ENCODE results near the gene BNIP3.

The BNIP3 gene

DNA sequence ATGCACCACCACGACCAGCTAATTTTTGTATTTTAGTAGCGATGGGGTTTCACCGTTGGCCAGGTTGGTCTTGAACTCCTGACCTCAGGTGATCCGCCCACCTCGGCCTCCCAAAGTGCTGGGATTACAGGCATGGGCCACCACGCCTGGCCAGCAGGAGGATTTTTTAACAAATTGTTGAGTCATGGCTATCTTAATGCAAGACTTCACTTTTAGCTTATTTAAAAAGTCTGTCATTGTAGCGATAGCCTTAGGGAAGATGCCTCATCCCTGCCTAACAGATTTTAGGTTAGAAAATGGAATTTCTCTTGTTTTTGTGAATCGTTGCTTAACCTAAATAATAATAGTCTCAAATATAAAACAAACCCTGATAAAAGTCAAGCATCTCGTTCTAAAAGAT lies 45.4 kb downstream of the BNIP3 start:
- no peak for TF ChIP-seq JUND (IDR thresholded peaks at IDR 0.05; ENCODE audit: low read depth)
- in situ Hi-C loops (cut with HindIII; ENCODE audit: low pct_unique_long_range_greater_than_20kb, low sequenced_read_pairs) = no loop called here
- DNase-seq (ENCODE audit: low read depth in 1 of 2, low spot score in 1 of 2) = no peak

GRCh38 chr10:131935260-131935659 lies 46.5 kb downstream of the BNIP3 start:
- DNase-seq (ENCODE audit: low read depth in 1 of 2, low spot score in 1 of 2) = no peak
- in situ Hi-C loops (cut with HindIII; ENCODE audit: low pct_unique_long_range_greater_than_20kb, low sequenced_read_pairs) = no loop called here
- TF ChIP-seq JUND (IDR thresholded peaks at IDR 0.05; ENCODE audit: low read depth) = no peak

- in situ Hi-C loops (cut with HindIII; ENCODE audit: low pct_unique_long_range_greater_than_20kb, low sequenced_read_pairs) = no loop called here
- DNase-seq (ENCODE audit: low read depth in 1 of 2, low spot score in 1 of 2) = no peak
- TF ChIP-seq JUND (IDR thresholded peaks at IDR 0.05; ENCODE audit: low read depth) = no peak
Measured at GRCh38 chr10:131934769-131935168, 47.0 kb downstream of the BNIP3 start.

DNA sequence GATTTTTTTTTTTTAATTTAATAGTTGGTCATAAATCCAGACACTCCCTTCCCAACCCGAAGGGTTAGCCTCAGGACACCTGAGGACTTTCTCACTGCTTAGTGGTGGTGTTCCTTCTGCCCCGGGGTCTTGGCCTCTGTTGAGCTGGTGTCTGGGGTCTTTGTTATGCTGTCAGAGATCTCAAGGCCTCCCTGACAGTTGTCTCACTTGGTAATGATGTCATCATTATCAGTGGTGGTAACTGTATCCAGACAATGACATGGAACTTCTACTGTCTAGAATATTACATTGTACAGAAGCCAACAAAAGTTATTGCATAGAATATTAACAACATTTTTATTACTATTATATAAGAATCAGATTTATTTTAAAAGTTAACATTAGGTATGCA lies 48.0 kb downstream of the BNIP3 start:
- no peak for DNase-seq (ENCODE audit: low read depth in 1 of 2, low spot score in 1 of 2)
- no peak for TF ChIP-seq JUND (IDR thresholded peaks at IDR 0.05; ENCODE audit: low read depth)
- in situ Hi-C loops (cut with HindIII; ENCODE audit: low pct_unique_long_range_greater_than_20kb, low sequenced_read_pairs) = no loop called here

DNA sequence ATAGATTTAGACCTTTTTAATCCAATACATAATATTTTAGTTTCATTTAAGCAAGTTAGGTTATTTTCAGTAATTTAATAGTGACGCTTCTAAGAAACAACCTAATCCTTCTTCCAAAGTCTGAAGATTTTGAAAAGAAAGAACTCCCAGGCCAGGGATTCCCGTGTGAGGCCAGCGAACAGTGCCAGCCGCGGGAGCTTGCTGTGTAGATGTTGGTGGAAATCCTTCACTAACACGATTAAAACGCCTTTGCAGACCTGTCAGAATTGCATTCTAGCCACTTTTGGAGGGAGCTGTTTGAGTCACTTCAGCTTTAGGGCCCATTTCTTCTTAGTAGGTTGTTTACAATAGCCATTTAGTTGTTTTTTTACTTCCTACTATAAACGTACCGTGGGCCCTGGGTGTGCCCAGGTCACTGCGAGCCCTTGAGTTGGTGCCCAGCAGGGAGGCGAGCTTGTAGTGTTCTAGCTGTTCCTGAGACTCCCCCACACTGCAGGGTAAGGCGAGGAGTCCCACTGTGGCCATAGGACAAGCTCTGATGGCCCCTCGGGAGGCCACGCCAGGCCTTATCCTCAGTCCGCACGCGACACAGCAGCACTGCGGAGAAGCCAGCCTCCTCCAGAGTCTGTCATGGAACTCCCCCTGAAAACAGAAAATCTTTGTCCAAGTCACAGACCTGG lies 48.6 kb downstream of the BNIP3 start:
- TF ChIP-seq JUND (IDR thresholded peaks at IDR 0.05; ENCODE audit: low read depth) = no peak
- DNase-seq (ENCODE audit: low read depth in 1 of 2, low spot score in 1 of 2) = no peak
- in situ Hi-C loops (cut with HindIII; ENCODE audit: low pct_unique_long_range_greater_than_20kb, low sequenced_read_pairs) = no loop called here

- in situ Hi-C loops (cut with HindIII; ENCODE audit: low pct_unique_long_range_greater_than_20kb, low sequenced_read_pairs) = no loop called here
- TF ChIP-seq JUND (IDR thresholded peaks at IDR 0.05; ENCODE audit: low read depth) = no peak
- DNase-seq (ENCODE audit: low read depth in 1 of 2, low spot score in 1 of 2) = no peak
Measured at GRCh38 chr10:131931981-131932380, 49.7 kb downstream of the BNIP3 start.

DNA sequence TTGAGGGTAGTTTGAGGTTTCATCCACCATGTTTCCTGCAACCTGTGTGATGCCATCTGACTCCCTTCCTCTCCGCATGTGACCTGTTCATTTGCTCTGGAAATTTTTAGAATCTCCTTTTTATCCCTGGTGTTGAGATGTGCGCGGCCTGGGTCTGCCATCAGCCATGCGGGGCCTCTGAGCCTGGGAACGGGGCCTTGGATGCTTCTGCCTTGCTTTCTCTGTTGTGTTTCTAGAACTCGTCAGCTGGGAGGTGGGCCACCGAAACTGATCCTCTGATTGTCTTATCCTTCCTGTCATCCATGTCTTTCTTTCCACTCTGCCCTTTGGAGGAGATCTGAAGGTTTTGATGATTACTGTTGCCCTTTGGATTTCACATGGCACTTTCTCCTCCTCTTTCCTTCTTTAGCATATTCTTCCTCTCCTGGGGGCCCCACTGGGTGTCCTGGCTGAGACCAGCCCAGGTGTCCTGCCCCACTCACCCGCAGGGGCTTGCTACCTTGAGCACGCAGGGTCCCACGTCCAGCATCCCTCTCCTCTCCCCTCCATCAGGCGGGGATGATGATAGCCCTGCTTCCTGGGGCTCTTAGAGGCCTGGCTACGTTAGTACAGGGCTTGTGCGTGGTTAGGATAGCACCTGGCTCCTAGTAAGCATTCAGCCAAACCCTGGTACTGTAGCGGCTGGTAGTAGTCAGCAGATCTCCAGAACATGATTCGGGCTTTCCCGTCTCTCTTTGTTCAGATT lies 51.0 kb downstream of the BNIP3 start:
- DNase-seq (ENCODE audit: low read depth in 1 of 2, low spot score in 1 of 2) = no peak
- no peak for TF ChIP-seq JUND (IDR thresholded peaks at IDR 0.05; ENCODE audit: low read depth)
- in situ Hi-C loops (cut with HindIII; ENCODE audit: low pct_unique_long_range_greater_than_20kb, low sequenced_read_pairs) = no loop called here

DNA sequence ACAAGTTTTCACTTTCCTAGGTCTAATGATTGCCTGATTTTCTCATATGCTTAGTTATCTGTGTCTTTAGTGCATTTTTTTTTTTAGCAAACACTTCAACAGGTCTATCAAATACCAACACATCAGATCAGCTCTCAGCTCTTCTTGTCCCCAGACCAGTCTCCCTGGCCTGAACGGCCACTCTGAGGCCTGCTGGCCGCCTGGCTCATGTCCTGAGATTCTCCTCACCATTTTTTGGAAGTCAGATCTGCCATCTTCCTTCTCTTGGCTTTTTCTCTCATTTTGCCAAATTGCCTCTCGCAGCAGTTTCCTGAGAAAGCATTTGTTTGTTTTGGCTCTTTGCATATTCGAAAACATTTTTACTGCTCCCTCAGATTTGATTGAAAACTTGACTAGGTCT lies 51.6 kb downstream of the BNIP3 start:
- TF ChIP-seq JUND (IDR thresholded peaks at IDR 0.05; ENCODE audit: low read depth) = no peak
- DNase-seq (ENCODE audit: low read depth in 1 of 2, low spot score in 1 of 2) = no peak
- in situ Hi-C loops (cut with HindIII; ENCODE audit: low pct_unique_long_range_greater_than_20kb, low sequenced_read_pairs) = no loop called here

DNA sequence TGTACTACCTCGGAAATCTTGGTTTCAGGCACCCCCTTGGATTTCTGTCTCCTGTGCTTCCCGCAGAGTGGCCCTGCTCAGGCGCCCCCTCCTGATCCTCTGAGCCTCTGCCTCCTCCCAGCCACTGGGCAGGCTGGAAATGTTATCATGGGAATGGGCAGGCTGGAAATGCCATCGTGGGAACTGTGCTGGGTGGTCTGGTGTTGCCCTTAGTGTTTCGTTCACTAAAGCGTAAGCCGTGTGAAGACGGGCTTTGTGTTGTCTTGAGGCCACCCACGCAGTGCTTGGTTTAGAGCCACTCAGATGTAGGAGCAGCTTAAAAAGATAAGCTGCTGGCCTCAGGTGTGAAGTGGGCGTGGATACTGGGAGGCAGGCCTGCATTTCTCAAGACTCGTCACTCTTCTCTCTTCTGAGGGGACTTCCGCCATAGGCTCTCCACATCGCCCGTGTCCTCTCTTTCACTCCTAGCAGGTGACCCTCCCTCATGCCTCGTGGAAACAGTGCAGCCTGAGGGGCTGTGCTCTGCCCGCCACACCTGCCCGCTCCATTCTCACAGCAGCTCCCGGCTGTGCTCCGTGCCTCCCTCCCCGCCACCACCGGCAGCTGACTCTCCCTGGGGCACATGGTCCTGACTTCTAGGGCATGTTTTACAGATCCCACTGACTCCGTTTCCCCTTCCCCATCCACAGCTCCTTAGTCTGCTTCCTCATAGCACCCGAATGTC lies 52.4 kb downstream of the BNIP3 start:
- no peak for TF ChIP-seq JUND (IDR thresholded peaks at IDR 0.05; ENCODE audit: low read depth)
- in situ Hi-C loops (cut with HindIII; ENCODE audit: low pct_unique_long_range_greater_than_20kb, low sequenced_read_pairs) = no loop called here
- DNase-seq (ENCODE audit: low read depth in 1 of 2, low spot score in 1 of 2) = no peak

DNA sequence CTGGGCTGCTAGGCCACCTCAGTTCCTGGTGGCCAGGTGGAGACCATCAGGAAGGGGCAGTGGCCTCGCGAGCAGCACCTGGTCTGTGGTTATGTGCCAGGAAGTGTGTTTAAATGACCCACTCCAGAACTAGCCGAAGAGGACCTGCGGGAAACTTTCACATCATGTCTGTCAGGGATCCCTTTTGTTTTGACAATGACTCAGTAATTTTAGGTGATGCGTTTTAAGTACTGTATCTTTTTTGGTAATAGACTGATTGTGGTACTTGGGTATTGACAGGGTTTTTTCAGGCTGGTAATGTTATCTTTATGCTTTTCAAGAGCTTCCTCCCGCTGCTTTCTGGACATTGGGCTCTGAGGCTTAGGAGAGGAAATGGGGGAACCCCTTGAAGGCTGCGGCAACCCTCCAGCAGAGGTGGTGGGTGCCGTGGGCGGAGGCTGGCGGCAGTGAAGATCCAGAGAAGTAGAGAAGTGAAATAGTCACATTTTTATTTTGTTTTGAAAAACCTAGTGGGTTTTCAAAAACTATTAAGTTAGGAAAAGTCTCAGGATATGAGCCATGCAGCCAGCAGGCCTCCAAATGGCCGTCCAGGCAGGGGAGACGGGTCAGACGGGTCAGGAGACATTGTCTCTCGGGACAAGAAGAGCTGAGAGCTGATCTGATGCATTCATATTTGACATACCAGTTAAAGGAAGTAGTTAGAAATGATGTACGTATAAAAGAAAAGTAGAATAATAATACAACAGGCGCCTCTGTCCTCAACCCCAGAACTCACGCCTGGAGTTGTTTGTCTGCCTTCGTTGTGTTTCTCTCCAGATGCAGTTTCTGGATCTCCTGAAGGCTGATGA lies 53.3 kb downstream of the BNIP3 start:
- no peak for TF ChIP-seq JUND (IDR thresholded peaks at IDR 0.05; ENCODE audit: low read depth)
- DNase-seq (ENCODE audit: low read depth in 1 of 2, low spot score in 1 of 2) = no peak
- in situ Hi-C loops (cut with HindIII; ENCODE audit: low pct_unique_long_range_greater_than_20kb, low sequenced_read_pairs) = no loop called here

- no peak for TF ChIP-seq JUND (IDR thresholded peaks at IDR 0.05; ENCODE audit: low read depth)
- in situ Hi-C loops (cut with HindIII; ENCODE audit: low pct_unique_long_range_greater_than_20kb, low sequenced_read_pairs) = no loop called here
- DNase-seq (ENCODE audit: low read depth in 1 of 2, low spot score in 1 of 2) = no peak
Measured at GRCh38 chr10:131926743-131927595, 54.8 kb downstream of the BNIP3 start.

Measured in T47D (cell line).